ENCODE results near the gene SLC30A9.
A peak's percentile ranks its signal among the peaks of the same experiment; 100 is the strongest.

SLC30A9 gene

DNA sequence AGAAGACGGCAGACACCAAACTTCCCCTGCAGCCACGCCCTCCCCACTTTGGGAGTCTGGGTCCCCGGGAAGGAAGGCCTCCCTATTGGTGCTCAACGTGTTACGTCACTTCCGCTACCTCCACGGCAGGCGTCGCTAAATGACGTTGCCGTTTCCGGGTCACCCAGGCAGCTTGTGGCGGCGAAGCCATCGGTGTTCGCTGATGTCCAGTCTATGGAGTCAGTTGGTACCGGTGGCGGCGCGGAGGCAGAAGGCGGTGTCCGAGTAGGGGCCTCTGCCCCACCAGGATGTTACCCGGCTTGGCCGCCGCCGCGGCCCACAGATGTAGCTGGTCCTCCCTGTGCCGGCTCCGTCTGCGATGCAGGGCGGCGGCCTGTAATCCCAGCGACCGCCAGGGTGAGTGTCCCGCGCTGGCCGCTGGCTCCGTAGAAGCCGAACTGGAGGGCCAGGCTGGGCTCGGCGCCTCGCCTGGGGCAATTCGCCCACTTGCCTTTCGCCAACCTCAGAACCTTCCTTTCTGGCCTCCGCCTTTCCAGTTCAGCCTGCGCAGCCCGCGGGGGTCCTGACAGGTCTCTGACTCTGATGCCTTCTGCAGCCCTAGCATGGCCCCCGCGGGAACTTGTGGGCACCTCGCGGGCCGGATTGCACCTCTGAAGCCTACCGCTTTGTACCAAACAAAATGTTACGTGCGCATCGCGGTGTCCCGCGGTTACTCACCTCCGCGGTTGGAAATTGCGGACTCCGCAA is at the start of gene SLC30A9:
Gene SLC30A9 (plus strand): TSS at position 166 of the 747 bp plus-strand sequence. CDS start 122 bp downstream, at position 288.
- peak; percentile 52 for DNase-seq

DNA sequence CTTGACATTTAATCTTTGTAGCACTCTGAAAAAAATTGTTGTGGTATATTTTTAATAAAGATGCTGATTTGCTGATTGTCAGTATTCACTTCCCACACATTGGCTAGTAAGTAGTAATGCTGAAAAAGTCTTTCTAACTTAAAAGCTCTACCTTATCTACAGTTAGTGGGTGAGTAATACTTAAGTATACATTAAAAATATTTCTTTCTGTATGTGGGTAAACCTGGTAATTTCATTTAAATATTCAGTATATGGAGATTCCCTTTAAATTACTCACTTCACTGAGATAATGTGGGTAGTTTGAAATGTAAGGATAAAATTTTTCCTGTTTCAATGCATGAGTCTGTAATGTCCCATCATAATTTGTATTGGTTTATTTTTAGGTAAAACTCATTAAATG is 49.5 kb upstream of the SLC30A9 start:
- no peak for DNase-seq

DNA sequence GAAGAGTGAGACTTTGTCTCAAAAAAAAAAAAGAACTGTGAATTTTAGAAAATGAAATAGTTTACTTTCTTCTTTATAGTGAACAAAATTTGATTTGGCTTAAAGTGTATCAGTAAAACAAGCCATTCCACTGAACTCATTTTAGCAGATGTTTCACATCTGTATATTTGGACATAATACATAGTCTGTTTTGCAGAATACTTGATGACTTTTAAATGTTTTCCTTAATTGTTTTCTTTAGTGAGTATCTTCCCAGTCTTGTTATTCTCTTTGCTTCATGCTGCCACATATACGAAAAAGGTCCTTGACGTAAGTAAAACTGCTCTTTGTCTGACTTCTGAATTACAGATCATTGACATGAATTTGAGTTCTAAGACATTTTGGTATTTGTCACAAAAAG is 46.8 kb upstream of the SLC30A9 start:
- DNase-seq = no peak

- no peak for DNase-seq
Measured at GRCh38 chr4:41944089-41944488, 46.2 kb upstream of the SLC30A9 start.

GRCh38 chr4:41949531-41949930 is 40.8 kb upstream of the SLC30A9 start:
- no peak for DNase-seq

DNA sequence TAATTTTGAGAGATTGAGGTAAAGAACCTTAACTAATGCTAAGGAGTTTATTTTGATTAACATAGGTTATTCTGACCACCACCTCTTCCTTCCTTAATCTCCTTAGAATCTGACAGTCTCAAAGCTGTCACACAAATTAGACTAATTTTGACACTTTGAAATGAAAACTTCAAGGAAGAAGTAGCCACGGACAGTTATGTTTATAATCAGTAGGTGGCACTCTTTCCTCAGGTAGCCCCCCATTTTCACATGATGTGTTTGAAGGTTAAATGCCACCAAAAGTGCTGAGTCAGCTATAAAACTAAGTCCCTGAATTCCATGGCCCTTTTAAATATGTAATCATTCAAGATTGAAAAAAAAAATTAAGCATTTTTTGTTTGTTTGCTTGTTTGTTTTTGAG is 32.7 kb upstream of the SLC30A9 start:
- DNase-seq = no peak

DNA sequence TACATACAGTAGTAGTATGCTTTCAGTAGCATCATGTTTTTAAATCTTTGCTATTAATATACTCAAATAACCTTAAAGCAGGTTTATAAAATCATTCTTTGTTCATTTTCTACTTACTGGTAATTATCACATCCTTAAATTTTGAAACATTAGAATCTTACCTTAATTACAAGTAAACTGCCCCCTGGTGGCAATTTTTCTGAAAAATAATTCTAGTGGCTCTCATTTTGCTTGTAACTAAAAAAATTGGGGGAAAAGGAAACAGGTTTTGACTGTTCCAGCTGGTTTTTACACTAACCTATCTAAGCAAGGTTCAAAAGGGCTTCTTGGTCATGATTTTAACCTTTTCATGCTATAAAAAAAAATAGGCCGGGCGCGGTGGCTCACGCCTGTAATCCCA is 27.2 kb upstream of the SLC30A9 start:
- DNase-seq = no peak

DNA sequence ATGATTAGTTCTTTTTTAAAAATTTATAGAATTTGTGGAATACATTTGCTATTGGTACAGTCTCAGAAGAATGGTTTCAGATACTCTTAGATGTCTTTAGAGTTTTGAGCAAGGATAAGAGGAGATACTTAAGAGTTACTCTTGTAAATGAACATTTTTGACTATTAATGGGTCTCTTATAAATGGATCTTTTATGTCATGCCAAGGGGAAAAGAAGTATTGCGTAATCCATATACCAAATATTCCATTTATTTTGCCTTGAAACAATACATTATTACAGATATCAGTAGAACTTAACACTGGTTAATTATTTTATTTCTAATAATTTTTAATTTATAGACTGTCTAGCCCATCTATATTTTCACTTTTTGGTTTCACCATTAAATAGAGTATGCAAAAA is 25.9 kb upstream of the SLC30A9 start:
- no peak for DNase-seq

DNA sequence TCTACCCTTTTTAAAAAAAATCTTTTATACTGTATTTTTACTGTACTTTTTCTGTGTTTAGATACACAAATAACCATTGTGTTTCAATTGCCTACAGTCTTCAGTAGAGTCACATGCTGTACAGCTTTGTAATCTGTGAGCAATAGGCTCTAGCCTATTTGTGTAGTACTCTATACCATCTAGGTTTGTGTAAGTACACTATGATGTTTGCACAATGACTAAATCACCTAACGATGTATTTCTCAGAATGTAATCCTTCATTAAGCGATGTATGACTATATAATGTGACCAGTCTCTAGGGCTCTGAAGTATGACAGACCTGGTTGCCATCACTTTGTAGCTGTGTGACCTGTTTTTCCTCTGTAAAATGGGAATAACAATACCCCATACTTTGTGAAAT is 22.9 kb upstream of the SLC30A9 start:
- DNase-seq = no peak

DNA sequence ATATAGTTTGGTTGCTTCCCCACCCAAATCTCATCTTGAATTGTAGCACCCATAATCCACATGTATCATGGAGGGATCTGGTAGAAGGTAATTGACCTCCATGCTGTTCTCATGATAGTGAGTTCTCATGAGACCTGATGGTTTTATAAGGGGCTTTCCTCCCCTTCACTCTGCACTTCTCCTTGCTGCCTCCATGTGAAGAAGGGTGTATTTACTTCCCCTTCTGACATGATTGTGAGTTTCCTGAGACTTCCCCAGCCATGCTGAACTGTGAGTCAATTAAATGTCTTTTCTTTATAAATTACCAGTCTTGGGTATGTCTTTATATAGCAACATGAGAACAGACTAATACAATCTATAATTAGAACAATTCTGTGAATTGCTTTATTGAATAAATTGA is 20.7 kb upstream of the SLC30A9 start:
- DNase-seq = no peak

- no peak for DNase-seq
Measured at GRCh38 chr4:41975341-41975740, 15.0 kb upstream of the SLC30A9 start.

DNA sequence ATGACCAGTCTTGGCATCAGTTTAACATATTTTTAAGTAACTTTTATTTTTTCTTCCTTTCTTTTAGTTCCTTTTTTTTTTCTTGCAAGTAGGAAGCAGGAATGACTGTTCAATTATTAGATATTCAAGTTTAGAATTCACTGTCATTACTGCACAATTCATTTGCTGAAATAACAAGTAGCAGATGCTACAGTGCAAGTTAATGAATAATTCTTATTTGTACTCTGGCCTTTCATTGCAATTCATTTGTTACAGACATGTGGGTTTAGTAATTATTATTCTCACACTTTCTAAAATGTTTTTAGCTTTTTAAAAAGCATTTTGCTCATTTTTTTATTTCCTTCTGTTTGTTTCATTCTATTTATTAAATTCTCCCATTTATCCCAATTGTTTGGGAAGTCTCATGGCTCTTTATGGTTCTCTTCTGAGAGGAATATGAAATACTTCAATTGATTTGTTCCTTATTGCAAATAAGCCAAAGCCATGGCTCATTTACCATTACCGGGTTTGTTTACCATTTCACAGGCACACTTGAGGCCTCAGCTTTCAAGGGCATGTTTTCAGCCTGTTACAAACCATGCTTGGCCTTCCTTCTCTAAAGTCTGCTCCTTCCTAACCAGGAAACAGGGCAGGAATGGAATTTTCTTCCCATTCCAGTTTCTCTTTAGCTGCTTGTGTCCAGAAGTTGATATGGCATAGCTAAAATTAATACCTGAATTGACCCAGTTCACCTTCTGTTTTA is 13.4 kb upstream of the SLC30A9 start:
- no peak for DNase-seq

DNA sequence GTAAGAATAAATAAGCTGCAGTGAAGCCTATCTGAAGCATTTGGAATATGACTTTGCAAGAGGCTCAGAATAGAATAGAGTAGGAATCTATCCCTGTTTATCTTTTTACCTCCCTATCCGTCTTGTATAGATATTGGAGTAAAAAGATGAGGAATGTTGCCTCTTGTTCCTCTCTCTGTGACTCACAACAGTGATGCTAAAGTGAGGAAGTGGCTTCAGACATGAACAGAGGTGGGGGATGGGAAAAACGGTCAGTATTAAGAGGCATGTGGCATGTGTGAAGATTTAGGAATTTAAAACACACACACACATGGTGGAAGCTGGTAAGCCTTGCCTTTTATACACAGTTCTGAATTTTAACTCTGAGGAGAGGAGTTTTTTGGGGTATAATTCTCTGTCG is 12.6 kb upstream of the SLC30A9 start:
- DNase-seq = no peak

DNA sequence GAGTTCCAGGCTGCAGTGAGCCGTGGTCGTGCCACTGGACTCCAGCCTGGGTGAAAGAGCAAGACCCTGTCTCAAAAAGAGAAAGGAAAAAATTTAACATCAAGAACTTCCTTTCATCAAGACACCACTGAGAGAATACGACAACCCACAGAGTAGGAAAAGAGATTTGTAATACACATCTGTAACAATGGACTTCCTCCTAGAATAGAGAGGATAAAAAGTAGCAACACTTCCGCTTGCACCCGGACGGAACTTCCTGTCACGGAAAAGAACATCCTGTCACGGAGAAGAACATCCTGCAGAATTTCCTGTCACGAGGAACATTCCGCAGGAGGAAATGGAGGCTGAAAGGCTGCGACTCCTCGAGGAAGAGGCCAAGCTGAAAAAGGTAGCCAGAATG is 8.9 kb upstream of the SLC30A9 start, which contains the start of gene DCAF4L1:
Gene DCAF4L1 (plus strand): TSS at position 301 of the 400 bp plus-strand sequence. CDS start 37 bp downstream, at position 338.
- no peak for DNase-seq

GRCh38 chr4:41982716-41983115 is 7.6 kb upstream of the SLC30A9 start:
- DNase-seq = no peak

- no peak for DNase-seq
Measured at GRCh38 chr4:41985151-41985550, 5.2 kb upstream of the SLC30A9 start.

DNA sequence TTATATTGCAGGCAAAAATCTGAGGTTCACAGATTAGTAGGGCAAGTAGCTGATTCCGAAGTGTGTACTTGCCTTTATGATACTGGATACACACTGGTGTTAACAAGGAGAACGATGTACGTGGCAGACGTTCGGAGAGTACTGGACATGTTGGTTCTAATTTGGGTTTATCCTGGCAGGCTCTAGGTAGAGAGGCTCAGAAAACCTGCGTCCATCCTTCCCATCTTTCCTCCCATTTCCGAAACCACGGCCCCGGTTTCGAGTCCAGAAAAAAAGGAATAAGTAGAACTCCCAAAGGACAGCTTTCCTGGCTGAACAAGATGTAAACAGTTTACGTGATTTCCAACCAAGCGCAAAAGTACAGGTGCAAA is 351 bp upstream of the SLC30A9 start:
- DNase-seq = no peak

- no peak for DNase-seq
Measured at GRCh38 chr4:41991916-41992767, 1.8 kb downstream of the SLC30A9 start.

- DNase-seq = no peak
Measured at GRCh38 chr4:41992967-41993857, 2.9 kb downstream of the SLC30A9 start.

DNA sequence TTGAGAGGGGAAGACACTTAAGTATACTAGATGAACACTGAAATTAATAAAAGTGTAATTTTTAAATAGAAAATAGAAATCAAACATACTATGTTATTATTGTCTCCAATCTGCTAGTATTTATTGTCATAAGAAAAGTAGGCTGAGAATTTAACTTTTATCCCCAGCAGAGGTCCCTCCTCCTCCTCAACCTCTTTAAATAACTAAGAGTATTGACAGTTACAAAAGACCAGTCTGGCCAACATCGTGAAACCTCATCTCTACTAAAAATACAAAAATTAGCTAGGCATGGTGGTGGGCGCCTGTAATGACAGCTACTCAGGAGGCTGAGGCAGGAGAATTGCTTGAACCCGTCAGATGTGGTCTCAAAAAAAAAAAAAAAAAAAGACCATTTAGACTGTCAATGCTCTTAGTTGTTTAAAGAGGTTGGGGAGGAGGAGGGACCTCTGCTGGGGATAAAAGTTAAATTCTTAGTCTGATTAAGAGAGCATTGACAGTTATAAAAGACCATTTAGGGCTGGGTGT is 4.2 kb downstream of the SLC30A9 start:
- no peak for DNase-seq

DNA sequence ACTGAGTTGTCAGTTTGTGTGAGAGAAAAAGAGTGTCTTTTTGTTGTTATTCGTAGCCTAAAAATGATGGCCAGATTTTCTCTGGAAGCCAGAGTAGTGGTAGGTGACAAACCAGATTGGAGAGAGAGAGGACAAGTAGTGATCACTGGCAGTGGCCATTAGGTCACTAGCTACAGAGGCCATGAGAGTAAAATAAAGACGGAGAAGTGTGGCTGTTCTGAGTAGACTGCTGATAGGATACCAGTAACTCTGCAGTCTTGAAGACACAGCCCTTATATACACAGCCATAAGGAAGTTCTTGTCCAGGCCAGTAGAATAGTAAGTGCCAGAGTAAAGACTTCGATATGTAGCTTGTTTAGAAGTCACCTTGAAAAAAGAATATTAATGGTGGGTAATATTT is 7.7 kb downstream of the SLC30A9 start:
- DNase-seq = no peak

DNA sequence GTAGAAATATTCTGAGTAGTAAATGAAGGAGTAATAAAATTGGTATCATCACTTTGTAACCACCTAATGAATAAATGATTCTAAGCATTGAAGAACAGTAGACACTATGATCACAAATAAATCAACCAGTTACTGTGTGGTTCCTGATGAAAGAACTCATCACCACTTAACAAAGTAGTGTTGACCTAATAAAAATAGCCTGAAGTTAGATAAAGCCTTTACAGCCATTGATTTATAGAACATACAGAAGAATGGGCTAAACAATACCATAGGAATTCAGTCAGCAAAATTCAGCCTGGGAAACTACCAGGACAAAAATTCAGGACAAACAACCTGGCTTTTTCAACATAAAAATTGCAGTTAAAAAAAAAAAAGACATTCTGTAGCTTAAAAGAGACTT is 9.0 kb downstream of the SLC30A9 start:
- no peak for DNase-seq
